ENCODE measurements around the gene CDH13. TPM values are rescaled to one million over a fixed set of nuclear protein-coding genes. Genes with fewer than 3 reads are reported as not detected.

CDH13 gene
- total RNA-seq, 1 donor from 2014 or later = 81.1 TPM

DNA sequence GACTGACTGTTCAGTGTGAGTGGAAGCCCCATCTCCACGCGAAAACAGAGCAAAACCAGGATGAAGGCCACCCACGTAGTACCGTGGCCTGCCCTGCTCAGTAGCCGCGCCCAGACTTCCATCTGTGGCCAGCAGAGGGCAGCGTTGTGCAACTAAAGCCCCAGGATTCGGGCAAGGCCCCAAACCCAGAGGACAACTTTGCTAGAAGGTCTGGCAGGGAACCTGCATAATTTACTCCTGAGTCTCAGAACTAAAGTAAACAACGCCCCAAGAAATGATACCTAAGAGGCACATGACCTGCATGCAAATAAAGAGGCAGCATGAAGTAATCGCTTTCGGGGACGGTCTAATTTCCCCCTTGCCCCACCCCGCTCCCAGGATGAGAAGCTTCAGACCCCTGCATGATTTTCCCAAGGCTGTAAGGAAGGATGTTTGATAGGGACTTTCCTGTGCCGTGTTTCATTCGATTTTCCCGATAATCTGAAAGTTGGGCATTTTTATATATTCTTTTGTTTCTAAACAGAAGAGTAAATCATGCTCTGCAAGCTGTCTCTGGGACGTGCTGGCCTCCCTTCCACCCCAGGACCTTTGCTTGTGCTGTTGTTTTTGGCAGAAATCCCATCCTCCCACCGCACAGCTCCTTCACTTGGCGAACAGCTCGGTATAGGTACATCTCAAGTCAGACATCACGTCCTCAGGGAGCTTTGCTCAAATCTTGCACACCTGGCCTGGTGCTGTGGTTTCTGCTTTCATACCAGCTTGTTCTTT, 1199.6 kb downstream of the CDH13 start:
- peaks cover 2% of the 10 kb centered on the region for H3K9me3 Mint-ChIP-seq (ENCODE audit: unreplicated experiment)
- no peak overlapping the region for H3K27ac Mint-ChIP-seq (ENCODE audit: unreplicated experiment)
- TF ChIP-seq, protein P1, sequence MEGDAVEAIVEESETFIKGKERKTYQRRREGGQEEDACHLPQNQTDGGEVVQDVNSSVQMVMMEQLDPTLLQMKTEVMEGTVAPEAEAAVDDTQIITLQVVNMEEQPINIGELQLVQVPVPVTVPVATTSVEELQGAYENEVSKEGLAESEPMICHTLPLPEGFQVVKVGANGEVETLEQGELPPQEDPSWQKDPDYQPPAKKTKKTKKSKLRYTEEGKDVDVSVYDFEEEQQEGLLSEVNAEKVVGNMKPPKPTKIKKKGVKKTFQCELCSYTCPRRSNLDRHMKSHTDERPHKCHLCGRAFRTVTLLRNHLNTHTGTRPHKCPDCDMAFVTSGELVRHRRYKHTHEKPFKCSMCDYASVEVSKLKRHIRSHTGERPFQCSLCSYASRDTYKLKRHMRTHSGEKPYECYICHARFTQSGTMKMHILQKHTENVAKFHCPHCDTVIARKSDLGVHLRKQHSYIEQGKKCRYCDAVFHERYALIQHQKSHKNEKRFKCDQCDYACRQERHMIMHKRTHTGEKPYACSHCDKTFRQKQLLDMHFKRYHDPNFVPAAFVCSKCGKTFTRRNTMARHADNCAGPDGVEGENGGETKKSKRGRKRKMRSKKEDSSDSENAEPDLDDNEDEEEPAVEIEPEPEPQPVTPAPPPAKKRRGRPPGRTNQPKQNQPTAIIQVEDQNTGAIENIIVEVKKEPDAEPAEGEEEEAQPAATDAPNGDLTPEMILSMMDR (IDR thresholded peaks at IDR 0.05; ENCODE audit: partially characterized antibody, unreplicated experiment) = peak; percentile 94
- no peak overlapping the region for H3K4me3 Mint-ChIP-seq (ENCODE audit: unreplicated experiment)
- peaks cover 8% of the 10 kb centered on the region for H3K4me1 Mint-ChIP-seq (ENCODE audit: low read depth, unreplicated experiment)
- H3K27me3 Mint-ChIP-seq (ENCODE audit: unreplicated experiment) = peaks cover 9% of the 10 kb centered on the region
- no peaks in the 10 kb centered on the region for H3K36me3 Mint-ChIP-seq (ENCODE audit: unreplicated experiment)
- DNase-seq = peak; percentile 92

DNA sequence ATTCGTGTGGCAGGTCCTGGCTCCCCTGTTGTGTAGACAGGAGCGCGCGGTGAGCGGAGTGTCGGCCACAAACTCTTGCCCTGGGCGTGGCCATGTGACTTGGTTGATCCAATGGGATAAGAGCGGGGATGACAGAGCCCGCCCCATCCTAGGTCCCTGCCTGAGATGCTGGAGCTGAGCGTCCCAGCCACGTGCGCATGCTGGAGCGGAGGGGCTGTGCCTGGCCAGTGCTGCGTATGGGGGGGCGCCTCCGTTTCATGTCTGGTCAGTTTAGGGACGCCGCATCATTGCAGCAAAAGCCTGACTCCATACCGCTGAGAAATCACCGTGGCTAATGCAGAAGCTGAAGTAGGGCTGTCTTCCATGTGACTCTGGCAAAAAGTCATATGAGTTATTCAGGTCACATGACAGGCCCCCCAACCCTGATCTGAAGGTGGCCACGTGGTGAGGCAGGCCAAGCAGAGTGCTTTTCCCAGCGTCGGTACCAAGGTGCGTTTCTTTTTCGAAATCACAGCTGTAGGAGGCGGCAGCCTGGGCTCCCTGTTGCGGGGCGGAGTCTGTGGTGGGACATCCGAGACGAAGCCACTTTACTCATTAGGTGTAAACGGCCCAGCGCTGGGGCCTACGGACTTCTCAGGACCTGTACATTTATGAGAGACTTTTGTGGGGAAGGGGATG, 1203.5 kb downstream of the CDH13 start:
- peaks cover 12% of the 10 kb centered on the region for H3K27me3 Mint-ChIP-seq (ENCODE audit: unreplicated experiment)
- H3K36me3 Mint-ChIP-seq (ENCODE audit: unreplicated experiment) = peaks cover 5% of the 10 kb centered on the region
- TF ChIP-seq, protein P1 (IDR thresholded peaks at IDR 0.05; ENCODE audit: partially characterized antibody, unreplicated experiment) = no peak
- H3K4me3 Mint-ChIP-seq (ENCODE audit: unreplicated experiment) = no peak overlapping the region
- no peak for DNase-seq
- H3K9me3 Mint-ChIP-seq (ENCODE audit: unreplicated experiment) = peaks cover 4% of the 10 kb centered on the region
- peaks cover 14% of the 10 kb centered on the region for H3K4me1 Mint-ChIP-seq (ENCODE audit: low read depth, unreplicated experiment)
- H3K27ac Mint-ChIP-seq (ENCODE audit: unreplicated experiment) = no peak overlapping the region

DNA sequence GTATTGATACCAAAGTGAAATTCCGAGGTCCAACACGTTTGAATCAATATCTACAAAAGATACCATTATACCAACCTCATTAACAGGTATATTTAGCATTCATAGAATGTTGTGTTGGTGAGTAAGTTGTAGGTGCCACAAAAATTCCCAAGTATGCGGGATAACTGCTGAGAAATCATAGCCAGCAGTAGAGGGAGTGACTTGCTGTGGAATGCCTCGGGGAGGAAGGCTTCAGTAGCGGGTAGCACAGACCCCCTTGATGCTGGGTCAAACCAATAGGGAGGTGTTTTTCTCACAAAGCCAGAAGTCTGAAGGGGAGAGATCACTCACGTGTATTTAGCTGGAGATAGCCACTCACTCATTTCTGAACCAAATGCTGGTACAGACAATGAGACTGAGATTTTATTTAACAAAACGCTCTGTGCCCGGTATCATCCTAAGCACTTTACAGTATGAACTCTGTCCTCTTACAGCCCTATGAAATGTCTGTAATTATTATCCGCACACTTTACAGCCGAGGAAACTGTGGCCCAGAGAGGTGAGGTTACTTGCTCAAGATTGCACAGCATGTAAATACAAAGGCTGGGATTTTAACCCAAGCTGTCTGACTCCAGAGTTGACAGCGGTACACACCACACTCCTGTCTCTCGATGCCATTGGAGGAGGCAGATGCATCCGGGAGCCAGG, 1204.1 kb downstream of the CDH13 start:
- Mint-ChIP-seq H3K27ac (ENCODE audit: unreplicated experiment) (no peak overlapping the region), H3K4me3 (ENCODE audit: unreplicated experiment) (no peak overlapping the region), H3K36me3 (ENCODE audit: unreplicated experiment) (peaks cover 5% of the 10 kb centered on the region), H3K4me1 (ENCODE audit: low read depth, unreplicated experiment) (peaks cover 14% of the 10 kb centered on the region), H3K27me3 (ENCODE audit: unreplicated experiment) (peaks cover 12% of the 10 kb centered on the region), H3K9me3 (ENCODE audit: unreplicated experiment) (peaks cover 4% of the 10 kb centered on the region)
- TF ChIP-seq, protein P1 (IDR thresholded peaks at IDR 0.05; ENCODE audit: partially characterized antibody, unreplicated experiment) = no peak
- no peak for DNase-seq

DNA sequence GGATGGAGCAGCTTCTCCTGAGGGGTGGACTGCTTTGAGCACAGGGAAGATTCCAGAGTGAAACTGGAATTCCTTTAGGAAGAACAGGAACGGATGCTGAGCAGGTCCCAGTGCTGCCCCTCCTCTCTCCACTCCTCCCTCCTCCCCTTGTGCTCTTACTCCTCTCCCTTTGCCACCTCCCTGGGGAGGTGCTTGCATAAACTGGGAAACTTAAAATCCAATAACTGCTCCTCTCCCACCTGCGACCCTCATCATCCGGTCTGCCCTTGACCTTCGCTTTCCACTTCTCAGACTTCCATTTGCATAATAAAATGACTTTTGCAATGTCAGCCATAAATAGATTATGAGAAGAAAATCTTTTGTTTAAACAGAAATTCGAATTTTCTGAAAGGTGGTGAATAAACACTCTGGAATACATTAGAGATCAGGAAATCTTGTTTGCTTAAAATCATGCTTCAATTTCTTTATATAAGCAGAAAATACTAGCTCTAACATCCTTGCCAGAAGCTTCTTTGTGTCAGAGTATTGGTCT, 1204.8 kb downstream of the CDH13 start:
- Mint-ChIP-seq H3K36me3 (ENCODE audit: unreplicated experiment) (peaks cover 5% of the 10 kb centered on the region), H3K27ac (ENCODE audit: unreplicated experiment) (no peak overlapping the region), H3K9me3 (ENCODE audit: unreplicated experiment) (peaks cover 4% of the 10 kb centered on the region), H3K4me3 (ENCODE audit: unreplicated experiment) (no peak overlapping the region), H3K4me1 (ENCODE audit: low read depth, unreplicated experiment) (peaks cover 14% of the 10 kb centered on the region), H3K27me3 (ENCODE audit: unreplicated experiment) (peaks cover 12% of the 10 kb centered on the region)
- TF ChIP-seq, protein P1 (IDR thresholded peaks at IDR 0.05; ENCODE audit: partially characterized antibody, unreplicated experiment) = no peak
- DNase-seq = peak; percentile 35
